Measurements from ENCODE around the gene PLK3. TPM values are rescaled to one million over a fixed set of nuclear protein-coding genes. Genes with fewer than 3 reads are reported as not detected.
"Not testable (repeated sequence)": the region's sequence is repeated elsewhere in the genome, so short reads cannot be mapped to it uniquely, and the experiment has no call there.

PLK3 gene
- total RNA-seq, 2 donors from 2014 or later: 58.7 to 92.0 TPM

GRCh38 chr1:44810762-44811105 is 10.6 kb downstream of the PLK3 start:
- H3K27me3 Mint-ChIP-seq; ATAC-seq (replicated peaks); H3K9me3 Mint-ChIP-seq: not testable (repeated sequence)
- peaks cover 40% of the 10 kb centered on the region for H3K4me1 Mint-ChIP-seq
- H3K27ac Mint-ChIP-seq: peak overlapping the region; percentile 99
- H3K4me3 Mint-ChIP-seq: peak overlapping the region; percentile 91
- peaks cover 95% of the 10 kb centered on the region for H3K36me3 Mint-ChIP-seq (ENCODE audit: low read depth)

GRCh38 chr1:44811234-44811633 is 11.1 kb downstream of the PLK3 start:
- ATAC-seq (replicated peaks): no peak
- Mint-ChIP-seq H3K27ac (peak overlapping the region; percentile 99), H3K9me3 (no peaks in the 10 kb centered on the region), H3K4me3 (peak overlapping the region; percentile 91), H3K27me3 (no peaks in the 10 kb centered on the region), H3K36me3 (ENCODE audit: low read depth) (peaks cover 95% of the 10 kb centered on the region), H3K4me1 (peaks cover 40% of the 10 kb centered on the region)

- Mint-ChIP-seq H3K27me3 (no peaks in the 10 kb centered on the region), H3K9me3 (no peaks in the 10 kb centered on the region), H3K27ac (peak overlapping the region; percentile 99), H3K36me3 (ENCODE audit: low read depth) (peaks cover 82% of the 10 kb centered on the region), H3K4me3 (peak overlapping the region; percentile 91), H3K4me1 (peaks cover 37% of the 10 kb centered on the region)
- ATAC-seq (replicated peaks): no peak
Observed at GRCh38 chr1:44812822-44813543, 12.8 kb downstream of the PLK3 start.

- Mint-ChIP-seq H3K36me3 (ENCODE audit: low read depth) (peaks cover 69% of the 10 kb centered on the region), H3K4me1 (peaks cover 47% of the 10 kb centered on the region)
- H3K27me3 Mint-ChIP-seq; H3K4me3 Mint-ChIP-seq; ATAC-seq (replicated peaks); H3K27ac Mint-ChIP-seq; H3K9me3 Mint-ChIP-seq: not testable (repeated sequence)
Observed at GRCh38 chr1:44815926-44816325, 15.7 kb downstream of the PLK3 start.

GRCh38 chr1:44817307-44817706 is 17.1 kb downstream of the PLK3 start:
- ATAC-seq (replicated peaks): no peak
- Mint-ChIP-seq H3K4me3 (peak overlapping the region; percentile 88), H3K36me3 (ENCODE audit: low read depth) (peaks cover 55% of the 10 kb centered on the region), H3K27me3 (no peaks in the 10 kb centered on the region), H3K27ac (no peak overlapping the region), H3K4me1 (peaks cover 34% of the 10 kb centered on the region), H3K9me3 (no peaks in the 10 kb centered on the region)

- peaks cover 34% of the 10 kb centered on the region for H3K4me1 Mint-ChIP-seq
- no peaks in the 10 kb centered on the region for H3K27me3 Mint-ChIP-seq
- H3K9me3 Mint-ChIP-seq: no peaks in the 10 kb centered on the region
- peak overlapping the region; percentile 100 for H3K27ac Mint-ChIP-seq
- peak overlapping the region; percentile 88 for H3K4me3 Mint-ChIP-seq
- no peak for ATAC-seq (replicated peaks)
- peaks cover 49% of the 10 kb centered on the region for H3K36me3 Mint-ChIP-seq (ENCODE audit: low read depth)
Observed at GRCh38 chr1:44817771-44818495, 17.8 kb downstream of the PLK3 start.

GRCh38 chr1:44819196-44819607 is 19.0 kb downstream of the PLK3 start:
- no peaks in the 10 kb centered on the region for H3K27me3 Mint-ChIP-seq
- H3K36me3 Mint-ChIP-seq (ENCODE audit: low read depth): peaks cover 36% of the 10 kb centered on the region
- no peaks in the 10 kb centered on the region for H3K9me3 Mint-ChIP-seq
- no peak for ATAC-seq (replicated peaks)
- H3K4me3 Mint-ChIP-seq: peak overlapping the region; percentile 88
- H3K27ac Mint-ChIP-seq: peak overlapping the region; percentile 100
- H3K4me1 Mint-ChIP-seq: peaks cover 34% of the 10 kb centered on the region

GRCh38 chr1:44819608-44820327 is 19.6 kb downstream of the PLK3 start:
- Mint-ChIP-seq H3K27me3 (no peaks in the 10 kb centered on the region), H3K4me3 (peak overlapping the region; percentile 88), H3K9me3 (no peaks in the 10 kb centered on the region), H3K27ac (peak overlapping the region; percentile 100), H3K4me1 (peaks cover 33% of the 10 kb centered on the region), H3K36me3 (ENCODE audit: low read depth) (peaks cover 31% of the 10 kb centered on the region)
- peak; percentile 87 for ATAC-seq (replicated peaks)

GRCh38 chr1:44820328-44821239 is 20.4 kb downstream of the PLK3 start:
- Mint-ChIP-seq H3K36me3 (ENCODE audit: low read depth) (peaks cover 22% of the 10 kb centered on the region), H3K9me3 (no peaks in the 10 kb centered on the region), H3K27me3 (no peaks in the 10 kb centered on the region), H3K4me1 (peaks cover 27% of the 10 kb centered on the region), H3K4me3 (peak overlapping the region; percentile 88), H3K27ac (peak overlapping the region; percentile 100)
- no peak for ATAC-seq (replicated peaks)

- Mint-ChIP-seq H3K27ac (peak overlapping the region; percentile 100), H3K27me3 (no peaks in the 10 kb centered on the region), H3K4me3 (peak overlapping the region; percentile 88), H3K4me1 (peaks cover 27% of the 10 kb centered on the region), H3K36me3 (ENCODE audit: low read depth) (peaks cover 18% of the 10 kb centered on the region), H3K9me3 (no peaks in the 10 kb centered on the region)
- ATAC-seq (replicated peaks): no peak
Observed at GRCh38 chr1:44821240-44821715, 21.1 kb downstream of the PLK3 start.

- Mint-ChIP-seq H3K27me3 (no peaks in the 10 kb centered on the region), H3K4me1 (peaks cover 27% of the 10 kb centered on the region)
Observed at GRCh38 chr1:44822131-44822701, 22.0 kb downstream of the PLK3 start.

GRCh38 chr1:44822981-44823451 is 22.8 kb downstream of the PLK3 start:
- Mint-ChIP-seq H3K4me3 (no peak overlapping the region), H3K9me3 (no peaks in the 10 kb centered on the region), H3K27me3 (no peaks in the 10 kb centered on the region), H3K4me1 (peaks cover 21% of the 10 kb centered on the region), H3K36me3 (ENCODE audit: low read depth) (peaks cover 16% of the 10 kb centered on the region), H3K27ac (no peak overlapping the region)
- ATAC-seq (replicated peaks): no peak

More at GRCh38 chr1:44822131-44822701, 22.0 kb downstream of the PLK3 start:
- H3K36me3 Mint-ChIP-seq (ENCODE audit: low read depth): peaks cover 18% of the 10 kb centered on the region
- H3K4me3 Mint-ChIP-seq: no peak overlapping the region
- ATAC-seq (replicated peaks): no peak
- no peak overlapping the region for H3K27ac Mint-ChIP-seq
- no peaks in the 10 kb centered on the region for H3K9me3 Mint-ChIP-seq

GRCh38 chr1:44824392-44824791 is 24.2 kb downstream of the PLK3 start:
- not testable (repeated sequence) for H3K27me3 Mint-ChIP-seq; ATAC-seq (replicated peaks); H3K27ac Mint-ChIP-seq; H3K4me3 Mint-ChIP-seq; H3K9me3 Mint-ChIP-seq
- peaks cover 10% of the 10 kb centered on the region for H3K36me3 Mint-ChIP-seq (ENCODE audit: low read depth)
- H3K4me1 Mint-ChIP-seq: peaks cover 15% of the 10 kb centered on the region

Data from activated T-helper 17 cell treated with anti-CD3 and anti-CD28 coated beads, Interleukin-2, amount 50 U/mL, for 72 hours (primary cell).